Measurements from ENCODE around the gene LRRC27. TPM values are rescaled to one million over a fixed set of nuclear protein-coding genes. Genes with fewer than 3 reads are reported as not detected.

The LRRC27 gene
- total RNA-seq, 2 experiments from 2014 or later = 5.4 to 5.8 TPM

DNA sequence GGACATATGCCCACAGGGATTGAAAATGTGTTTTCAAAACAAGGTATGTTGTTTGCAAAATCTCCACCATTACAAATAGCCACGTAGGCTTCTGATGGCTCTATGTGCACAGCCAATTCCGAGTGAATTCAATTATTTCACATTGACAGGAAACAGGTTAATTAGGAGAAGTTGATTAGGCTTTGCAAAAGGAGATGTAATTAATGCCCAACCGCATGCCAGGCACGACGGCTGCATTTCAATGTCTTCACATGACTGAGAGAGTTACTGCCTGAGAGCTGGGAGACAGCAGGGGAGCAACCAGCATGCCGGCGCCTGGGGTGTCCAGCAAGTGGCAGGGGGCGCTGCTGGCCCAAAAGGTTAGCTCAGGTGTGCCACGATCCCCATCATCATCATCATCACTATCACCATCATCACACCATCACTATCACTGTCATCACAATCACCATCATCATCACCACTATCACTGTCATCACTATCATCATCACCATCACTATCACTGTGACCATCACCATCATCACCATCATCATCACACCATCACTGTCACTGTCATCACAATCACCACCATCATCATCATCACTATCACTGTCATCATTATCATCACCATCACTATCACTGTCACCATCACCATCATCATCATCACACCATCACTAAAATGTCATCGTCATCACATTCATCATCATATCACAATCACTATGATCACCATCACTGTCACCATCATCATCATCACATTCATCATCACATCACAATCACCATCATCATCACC lies 95.2 kb downstream of the LRRC27 start:
- no peaks in the 10 kb centered on the region for H3K36me3 Mint-ChIP-seq
- ATAC-seq (no peak), DNase-seq (no peak)
- H3K9me3 Mint-ChIP-seq (ENCODE audit: low read depth) = no peaks in the 10 kb centered on the region
- H3K4me1 Mint-ChIP-seq = peaks cover 2% of the 10 kb centered on the region
- no peak overlapping the region for H3K27ac Mint-ChIP-seq
- no peaks in the 10 kb centered on the region for H3K27me3 Mint-ChIP-seq
- H3K4me3 Mint-ChIP-seq = no peak overlapping the region
- CTCF ChIA-PET = no interaction called here

DNA sequence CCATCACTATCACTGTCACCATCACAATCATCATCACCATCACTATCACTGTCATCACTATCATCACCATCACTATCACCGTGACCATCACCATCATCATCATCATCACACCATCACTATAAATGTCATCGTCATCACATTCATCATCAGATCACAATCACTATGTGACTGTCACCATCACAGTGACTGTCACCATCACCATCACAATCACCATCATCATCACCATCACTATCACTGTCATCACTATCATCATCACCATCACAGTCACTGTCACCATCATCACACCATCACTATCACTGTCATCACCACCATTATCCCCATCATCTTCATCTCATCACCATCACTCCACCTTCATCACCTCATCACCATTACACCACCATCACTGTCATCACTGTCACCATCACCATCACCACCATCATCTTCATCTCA lies 96.0 kb downstream of the LRRC27 start:
- H3K4me1 Mint-ChIP-seq = no peaks in the 10 kb centered on the region
- H3K27ac Mint-ChIP-seq = no peak overlapping the region
- H3K27me3 Mint-ChIP-seq = no peaks in the 10 kb centered on the region
- H3K36me3 Mint-ChIP-seq = no peaks in the 10 kb centered on the region
- no peaks in the 10 kb centered on the region for H3K9me3 Mint-ChIP-seq (ENCODE audit: low read depth)
- no peak for ATAC-seq
- CTCF ChIA-PET = no interaction called here
- no peak for DNase-seq
- H3K4me3 Mint-ChIP-seq = no peak overlapping the region

DNA sequence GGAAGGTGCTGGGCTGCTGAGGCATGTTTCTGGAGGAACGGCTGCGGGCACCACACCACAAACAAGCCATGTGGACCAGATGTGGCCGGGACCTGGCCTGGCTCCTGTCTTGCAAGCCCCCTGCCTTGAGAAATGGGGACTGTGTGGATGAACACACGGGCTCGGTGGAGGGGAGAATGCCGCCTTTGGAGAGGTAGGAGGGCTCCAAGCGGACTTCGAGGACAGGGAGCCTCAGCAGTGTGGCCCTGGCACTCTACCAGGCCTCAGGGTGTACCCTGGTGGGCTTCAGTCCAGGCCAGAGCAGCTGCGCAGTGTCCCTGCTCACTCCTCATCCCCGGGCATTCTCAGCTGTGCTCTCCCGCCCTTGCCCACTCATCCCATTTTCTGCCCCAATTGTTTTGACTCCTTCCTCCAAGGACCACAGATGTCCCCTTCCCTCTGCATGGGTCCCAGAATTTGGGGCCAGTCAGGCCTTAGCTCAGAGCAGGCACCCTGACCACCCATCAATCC lies 96.5 kb downstream of the LRRC27 start:
- no peak for ATAC-seq
- Mint-ChIP-seq H3K27me3 (no peaks in the 10 kb centered on the region), H3K9me3 (ENCODE audit: low read depth) (no peaks in the 10 kb centered on the region), H3K27ac (no peak overlapping the region), H3K36me3 (no peaks in the 10 kb centered on the region), H3K4me1 (no peaks in the 10 kb centered on the region), H3K4me3 (no peak overlapping the region)
- no peak for DNase-seq
- CTCF ChIA-PET = no interaction called here

Other genes starting within 250 kb of the LRRC27 start
- gene DPYSL4, start 145.2 kb upstream of the LRRC27 start, total RNA-seq = 1 to 10 TPM; 1.5 to 2.6 TPM
- 10 to 100 TPM; 11.6 to 15.9 TPM for gene STK32C, start 24.2 kb upstream of the LRRC27 start, total RNA-seq
- gene PWWP2B, start 65.0 kb downstream of the LRRC27 start, total RNA-seq = 10 to 100 TPM in 1 of 2 experiments, 1 to 10 TPM in 1; 6.9 to 12.8 TPM
- gene INPP5A, start 205.6 kb downstream of the LRRC27 start, total RNA-seq = 1 to 10 TPM; 6.6 to 7.0 TPM